GM18520 (cell line): Measurements from ENCODE around the gene TNK1.
"Not testable (repeated sequence)": the region's sequence is repeated elsewhere in the genome, so short reads cannot be mapped to it uniquely, and the experiment has no call there.

Source experiments
- ATAC-seq: cut with Tn5 transposase; IDR thresholded peaks from one replicate; pipeline ENCODE4 v1.9.1; 2021; ENCODE audit not compliant: unreplicated experiment

The TNK1 gene

DNA sequence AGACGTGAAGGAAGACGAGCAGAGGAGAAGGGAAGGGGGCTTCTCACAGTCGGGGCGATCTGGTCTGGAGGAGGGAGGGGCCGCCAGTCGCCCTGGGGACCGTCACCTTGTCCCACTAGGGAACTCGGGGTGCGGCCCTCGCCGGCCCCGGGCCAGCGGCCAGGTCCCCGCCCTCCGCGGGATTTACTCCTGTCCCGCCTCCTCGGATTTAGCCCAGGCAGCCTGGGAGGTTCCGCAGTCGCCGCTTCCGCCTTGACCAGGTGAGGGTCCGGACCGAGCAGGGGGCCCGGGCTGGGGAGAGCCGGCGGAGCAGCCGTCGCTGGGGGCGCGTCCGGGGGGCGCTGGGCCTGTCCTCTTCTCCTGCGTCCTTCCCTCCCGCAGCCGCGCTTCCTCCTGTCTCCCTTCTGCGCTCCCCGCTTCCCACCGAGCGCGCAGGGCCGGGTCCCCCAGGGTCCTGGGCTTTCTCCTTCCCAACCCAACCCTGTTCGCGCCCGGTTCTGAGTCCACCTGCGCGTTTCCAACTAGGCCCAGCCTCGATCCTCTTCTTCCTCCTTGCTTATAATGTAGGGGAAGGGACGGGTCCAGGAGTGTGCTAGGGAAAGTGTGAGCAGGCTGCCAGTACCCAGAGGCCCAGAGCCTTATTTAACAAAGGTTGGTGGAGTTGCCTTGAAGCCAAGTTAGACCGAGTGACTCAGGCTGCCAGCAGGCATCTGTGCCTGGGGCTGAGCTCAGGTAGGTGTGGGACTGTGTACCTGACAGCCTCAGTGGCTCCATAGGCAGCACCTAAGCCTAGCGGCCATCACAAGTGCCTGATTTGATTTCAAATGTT is at the start of gene TNK1:
TNK1 (plus strand) TSS at position 235 of the 829 bp plus-strand sequence. CDS start 1,838 bp downstream, outside the sequence.
- no peak for ATAC-seq

DNA sequence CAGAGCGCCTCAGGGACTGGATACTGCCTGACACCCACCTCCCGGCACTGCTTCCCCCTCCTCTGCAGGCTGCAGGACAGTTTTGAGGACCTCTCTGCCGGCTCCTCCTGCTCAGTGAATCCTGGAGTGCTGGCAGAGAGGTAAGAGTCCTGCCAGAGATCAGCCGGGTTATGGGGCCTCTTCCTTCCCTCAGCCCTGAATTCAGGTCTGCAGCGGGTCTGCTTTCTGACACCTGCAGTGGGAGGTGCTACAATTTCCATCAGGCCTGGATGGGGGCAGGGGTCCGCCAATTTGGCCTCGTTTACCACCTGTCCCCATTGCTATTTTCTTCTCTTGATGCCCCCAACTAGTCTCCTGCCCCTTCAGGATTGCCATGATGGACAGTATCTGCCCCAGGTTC is 48.8 kb upstream of the TNK1 start:
- ATAC-seq, result no peak

DNA sequence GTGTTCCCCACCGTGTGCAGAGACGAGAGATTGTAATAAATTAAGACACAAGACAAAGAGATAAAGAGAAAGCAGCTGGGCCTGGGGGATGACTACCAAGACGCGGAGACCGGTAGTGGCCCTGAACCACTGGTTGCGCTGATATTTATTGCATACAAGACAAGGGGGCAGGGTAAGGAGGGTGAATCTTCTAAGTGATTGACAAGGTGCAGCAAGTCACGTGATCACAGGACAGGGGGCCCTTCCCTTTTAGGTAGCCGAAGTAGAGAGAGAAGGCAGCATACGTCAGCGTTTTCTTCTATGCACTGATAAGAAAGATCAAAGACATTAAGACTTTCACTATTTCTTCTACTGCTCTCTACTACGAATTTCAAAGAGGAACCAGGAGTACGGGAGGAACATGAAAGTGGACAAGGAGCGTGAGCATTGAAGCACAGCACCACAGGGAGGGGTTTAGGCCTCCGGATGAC is 48.3 kb upstream of the TNK1 start:
- not testable (repeated sequence) for ATAC-seq

DNA sequence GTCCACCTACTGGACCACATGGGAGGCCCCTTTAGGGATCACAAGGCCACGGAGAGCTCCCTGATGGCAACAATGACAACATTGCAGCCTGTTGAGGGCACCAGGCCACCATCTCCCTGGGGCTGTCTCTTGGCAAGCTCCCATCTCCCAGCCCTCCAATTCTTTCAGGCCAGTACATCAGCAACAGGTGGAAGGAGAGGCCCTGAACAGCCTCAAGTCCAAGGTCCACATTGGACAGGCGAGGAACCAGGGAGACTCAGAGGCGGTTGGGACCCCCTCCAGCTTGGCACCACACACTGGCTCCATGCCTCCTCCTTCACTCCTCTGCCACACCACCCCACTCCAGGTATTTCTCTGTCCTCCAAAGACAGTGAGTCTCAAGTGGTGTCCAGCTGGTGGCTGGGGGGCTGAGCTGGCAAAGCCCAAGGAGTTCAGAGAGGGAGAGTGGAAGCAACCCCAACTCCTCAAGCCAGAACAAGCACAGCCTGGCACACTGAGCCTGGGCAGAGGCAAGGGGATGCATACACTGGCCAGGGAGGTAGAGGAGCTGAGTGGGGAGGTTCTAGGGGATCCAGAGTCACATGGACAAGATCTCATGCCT is 45.9 kb upstream of the TNK1 start:
- ATAC-seq, result no peak

DNA sequence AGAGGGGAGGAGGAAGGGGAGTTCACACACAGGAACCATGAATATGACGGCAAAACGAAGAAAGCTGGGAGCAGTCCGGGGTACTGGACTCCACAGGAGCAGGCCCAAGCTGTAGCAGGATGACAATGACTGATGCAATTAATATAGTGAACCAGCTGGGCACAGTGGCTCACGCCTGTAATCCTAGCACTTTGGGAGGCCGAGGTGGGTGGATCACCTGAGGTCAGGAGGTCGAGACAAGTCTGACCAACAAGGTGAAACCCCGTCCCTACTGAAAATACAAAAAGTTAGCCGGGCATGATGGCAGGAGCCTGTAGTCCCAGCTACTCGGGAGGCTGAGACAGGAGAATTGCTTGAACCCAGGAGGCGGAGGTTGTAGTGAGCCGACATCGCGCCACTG is 45.1 kb upstream of the TNK1 start:
- ATAC-seq, result not testable (repeated sequence)

DNA sequence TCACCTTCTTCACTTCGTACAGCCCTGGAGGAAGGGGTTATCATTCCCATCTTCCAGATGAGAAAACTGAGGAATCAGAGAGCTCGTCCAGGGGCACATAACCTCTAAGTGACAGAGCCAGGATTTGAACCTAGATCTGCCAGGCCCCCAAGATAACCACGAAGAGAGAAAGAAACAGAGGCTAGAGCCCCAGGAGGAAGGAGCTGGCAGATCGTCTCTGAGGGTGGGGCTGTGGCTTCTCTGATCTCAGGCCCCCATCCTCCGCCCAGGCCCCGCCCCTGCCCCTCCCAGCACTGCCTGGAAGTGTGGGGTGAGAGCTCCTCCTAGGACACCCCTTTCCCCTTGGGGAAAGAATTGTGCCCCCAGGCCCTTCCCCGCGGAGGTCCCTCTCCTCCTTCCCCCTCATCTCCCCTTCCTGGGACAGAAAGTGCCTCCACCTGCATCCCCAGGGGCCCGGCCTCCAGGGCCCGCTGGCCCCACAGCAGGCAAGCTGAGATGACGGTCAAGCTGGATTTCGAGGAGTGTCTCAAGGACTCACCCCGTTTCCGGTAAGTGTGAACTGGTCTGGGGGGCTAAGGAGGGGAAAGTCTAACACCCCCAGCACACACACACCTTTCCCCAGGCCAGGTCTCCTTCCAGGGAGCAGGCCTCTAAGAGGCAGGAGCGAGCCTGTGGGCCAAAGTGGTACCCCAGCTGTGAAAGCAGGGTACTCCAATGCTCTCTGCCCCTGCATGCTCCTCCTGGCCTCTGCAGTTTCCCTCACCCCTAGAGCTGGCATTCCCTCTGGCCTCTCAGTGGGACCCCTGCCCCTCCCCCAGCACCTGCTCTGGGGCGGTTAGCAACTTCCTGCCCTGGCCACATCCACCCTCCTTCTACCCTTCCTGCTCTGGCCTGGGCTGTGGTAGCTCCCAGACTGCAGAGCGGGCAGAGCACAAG is 44.4 kb upstream of the TNK1 start, which contains the start of gene ACAP1:
ACAP1 (plus strand) TSS at position 290 of the 936 bp plus-strand sequence; CDS start at position 496, 206 bp downstream.
- peak; percentile 30 for ATAC-seq

DNA sequence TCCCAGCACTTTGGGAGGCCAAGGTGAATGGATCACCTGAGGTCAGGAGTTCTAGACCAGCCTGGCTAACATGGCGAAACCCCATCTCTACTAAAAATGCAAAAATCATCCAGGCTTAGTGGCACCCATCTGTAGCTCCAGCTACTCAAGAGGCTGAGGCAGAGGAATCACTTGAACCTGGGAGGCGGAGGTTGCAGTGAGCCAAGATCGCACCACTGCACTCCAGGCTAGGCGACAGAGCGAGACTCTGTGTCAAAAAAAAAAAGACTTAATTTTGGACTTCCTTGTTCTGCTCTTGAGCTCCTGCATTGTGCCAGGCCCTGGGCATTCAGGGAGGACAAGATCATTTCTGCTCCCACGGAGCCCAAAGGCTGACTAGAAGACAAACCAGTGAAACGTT is 43.3 kb upstream of the TNK1 start:
- ATAC-seq, result not testable (repeated sequence)

DNA sequence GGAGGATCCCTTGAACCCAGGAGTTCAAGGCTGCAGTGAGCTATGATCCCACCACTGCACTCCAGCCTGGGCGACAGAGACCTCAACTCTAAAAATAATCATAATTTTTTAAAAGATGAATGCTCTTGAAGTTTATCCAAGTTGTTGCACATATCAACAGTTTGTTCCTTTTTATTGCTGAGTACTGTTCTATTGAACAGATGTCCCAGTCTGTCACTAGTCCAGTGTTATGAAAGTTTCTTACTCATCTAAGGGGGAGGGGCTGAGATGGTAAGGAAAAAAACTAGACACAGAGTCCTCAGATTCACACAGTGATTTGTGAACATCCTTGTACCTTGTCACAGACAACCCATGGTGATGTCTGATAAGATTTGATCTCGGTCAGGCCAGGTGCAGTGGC is 40.7 kb upstream of the TNK1 start:
- no peak for ATAC-seq

DNA sequence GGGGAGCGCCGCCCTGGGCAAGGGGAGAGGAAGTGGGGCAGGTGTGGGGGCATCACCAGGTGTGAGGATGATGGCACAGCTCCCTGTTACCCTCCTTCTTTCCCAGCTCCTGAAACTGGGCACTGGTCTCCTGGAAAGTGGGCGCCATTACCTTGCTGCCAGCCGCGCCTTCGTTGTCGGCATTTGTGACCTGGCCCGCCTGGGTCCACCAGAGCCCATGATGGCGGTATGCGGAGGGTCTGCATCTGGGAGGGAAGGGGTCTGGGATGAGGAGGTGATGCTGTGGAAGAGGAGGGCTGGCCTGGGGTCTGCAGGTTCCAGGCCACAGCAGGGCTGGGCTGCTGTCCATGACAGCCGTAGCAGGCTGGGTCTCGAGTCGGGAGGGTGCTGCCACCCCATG is 39.0 kb upstream of the TNK1 start:
- no peak for ATAC-seq

DNA sequence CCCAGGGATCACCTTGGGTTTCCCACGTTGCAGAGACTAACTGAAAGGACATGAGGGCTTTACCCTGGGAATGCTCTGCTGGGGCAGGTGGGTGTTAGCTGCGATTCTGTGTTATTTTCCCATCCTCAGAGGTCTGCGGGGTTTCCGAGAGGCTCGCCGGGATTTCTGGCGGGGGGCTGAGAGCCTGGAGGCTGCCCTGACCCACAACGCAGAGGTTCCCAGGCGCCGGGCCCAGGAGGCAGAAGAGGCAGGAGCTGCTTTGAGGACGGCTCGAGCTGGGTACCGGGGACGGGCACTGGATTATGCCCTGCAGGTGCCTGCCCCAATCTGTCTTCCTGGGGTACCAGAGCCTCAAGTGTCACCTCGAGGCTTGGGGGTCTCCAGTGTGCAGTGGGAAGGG is 37.6 kb upstream of the TNK1 start:
- no peak for ATAC-seq

DNA sequence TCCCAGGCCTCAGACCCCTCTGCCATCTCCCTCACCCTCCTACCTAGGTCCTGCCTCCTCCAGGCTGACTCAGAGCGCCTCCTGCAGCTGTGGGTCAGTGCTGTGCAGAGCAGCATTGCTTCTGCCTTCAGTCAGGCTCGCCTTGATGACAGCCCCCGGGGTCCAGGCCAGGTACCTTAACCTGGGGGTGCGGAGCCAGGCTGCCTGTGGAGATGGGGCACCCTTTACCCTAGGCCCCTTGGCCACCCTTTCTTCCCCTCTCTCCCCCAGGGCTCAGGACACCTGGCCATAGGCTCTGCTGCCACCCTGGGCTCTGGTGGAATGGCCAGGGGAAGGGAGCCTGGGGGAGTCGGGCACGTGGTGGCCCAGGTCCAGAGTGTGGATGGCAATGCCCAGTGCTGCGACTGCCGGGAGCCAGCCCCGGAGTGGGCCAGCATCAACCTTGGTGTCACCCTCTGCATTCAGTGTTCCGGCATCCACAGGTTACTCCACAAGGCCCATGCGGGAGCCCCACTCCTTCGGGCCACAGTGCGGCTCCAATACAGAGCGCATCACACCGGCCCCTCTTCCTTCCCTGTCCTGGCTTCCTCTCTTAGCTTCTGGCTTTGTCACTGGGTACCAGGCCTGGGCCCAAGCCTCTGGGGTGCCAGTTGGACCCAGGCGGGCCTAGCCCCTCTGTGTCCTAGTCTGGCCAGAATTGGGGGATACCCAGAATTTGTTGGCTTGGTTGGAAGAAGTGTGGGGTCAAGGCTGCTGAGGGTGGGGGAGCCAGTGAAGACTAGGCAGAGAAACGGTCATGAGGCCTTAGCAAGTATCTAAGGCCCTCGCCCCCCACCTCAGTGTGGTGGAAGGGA is 33.9 kb upstream of the TNK1 start:
- no peak for ATAC-seq

DNA sequence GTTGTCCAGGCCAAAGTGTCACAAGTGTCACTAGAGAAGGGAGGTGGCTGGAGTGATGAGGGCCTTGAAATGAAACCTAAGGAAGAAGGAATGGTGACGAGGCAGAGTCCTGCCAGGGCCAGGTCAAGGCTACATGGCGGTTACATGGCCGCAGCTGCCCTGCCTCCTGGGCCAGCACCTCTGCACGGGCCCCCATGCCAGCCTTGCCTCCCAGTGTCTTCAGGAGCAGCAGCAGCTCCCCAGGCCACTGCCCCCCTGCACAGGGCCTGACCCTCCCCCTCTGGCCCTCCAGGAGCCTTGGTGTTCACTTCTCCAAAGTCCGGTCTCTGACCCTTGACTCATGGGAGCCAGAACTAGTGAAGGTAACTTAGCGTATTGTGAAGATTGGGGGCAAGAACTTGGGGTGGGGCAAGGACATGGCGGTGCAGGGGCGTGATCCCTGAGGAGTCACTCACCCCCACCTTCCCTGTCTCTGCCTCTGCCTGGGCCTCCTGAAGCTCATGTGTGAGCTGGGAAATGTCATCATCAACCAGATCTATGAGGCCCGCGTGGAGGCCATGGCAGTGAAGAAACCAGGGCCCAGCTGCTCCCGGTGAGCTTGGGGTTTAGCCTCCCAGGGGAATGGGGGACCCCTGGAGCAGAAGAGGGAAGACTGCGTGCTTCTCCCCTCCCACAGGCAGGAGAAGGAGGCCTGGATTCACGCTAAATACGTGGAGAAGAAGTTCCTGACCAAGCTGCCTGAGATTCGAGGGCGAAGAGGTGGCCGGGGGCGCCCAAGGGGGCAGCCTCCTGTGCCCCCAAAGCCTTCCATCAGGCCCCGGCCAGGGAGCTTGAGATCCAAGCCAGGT is 33.0 kb upstream of the TNK1 start:
- ATAC-seq, result no peak

DNA sequence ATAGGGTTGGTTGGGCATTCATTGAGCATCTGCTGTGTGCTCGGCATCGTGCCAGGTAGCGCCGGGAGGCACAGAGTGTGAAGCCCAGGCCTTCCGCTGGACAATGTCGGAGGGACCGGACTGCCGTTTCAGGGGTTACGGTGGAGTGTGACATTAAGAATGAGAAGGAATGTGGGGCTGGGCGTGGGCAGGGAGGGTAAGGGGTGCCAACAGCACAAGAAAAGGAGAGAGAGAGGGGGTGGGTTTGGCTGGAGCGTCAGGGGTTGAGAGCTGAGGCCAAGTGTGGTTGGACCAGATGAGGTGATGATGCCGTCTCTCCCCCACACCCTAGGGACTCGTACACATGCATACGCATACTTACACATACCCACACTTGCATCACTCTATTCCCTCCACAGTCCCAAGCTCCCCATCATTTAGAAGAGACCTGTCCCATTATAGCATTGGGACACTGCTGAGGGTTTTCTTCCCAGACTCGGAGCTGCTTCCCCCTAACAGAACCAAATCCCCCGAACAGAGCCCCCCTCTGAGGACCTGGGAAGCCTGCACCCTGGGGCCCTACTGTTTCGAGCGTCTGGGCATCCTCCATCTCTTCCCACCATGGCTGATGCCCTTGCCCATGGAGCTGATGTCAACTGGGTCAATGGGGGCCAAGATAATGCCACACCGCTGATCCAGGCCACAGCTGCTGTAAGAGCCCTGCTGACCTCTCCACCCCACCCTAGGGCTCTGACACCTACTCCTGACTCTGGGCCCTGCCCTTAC is 32.2 kb upstream of the TNK1 start:
- ATAC-seq, result no peak

DNA sequence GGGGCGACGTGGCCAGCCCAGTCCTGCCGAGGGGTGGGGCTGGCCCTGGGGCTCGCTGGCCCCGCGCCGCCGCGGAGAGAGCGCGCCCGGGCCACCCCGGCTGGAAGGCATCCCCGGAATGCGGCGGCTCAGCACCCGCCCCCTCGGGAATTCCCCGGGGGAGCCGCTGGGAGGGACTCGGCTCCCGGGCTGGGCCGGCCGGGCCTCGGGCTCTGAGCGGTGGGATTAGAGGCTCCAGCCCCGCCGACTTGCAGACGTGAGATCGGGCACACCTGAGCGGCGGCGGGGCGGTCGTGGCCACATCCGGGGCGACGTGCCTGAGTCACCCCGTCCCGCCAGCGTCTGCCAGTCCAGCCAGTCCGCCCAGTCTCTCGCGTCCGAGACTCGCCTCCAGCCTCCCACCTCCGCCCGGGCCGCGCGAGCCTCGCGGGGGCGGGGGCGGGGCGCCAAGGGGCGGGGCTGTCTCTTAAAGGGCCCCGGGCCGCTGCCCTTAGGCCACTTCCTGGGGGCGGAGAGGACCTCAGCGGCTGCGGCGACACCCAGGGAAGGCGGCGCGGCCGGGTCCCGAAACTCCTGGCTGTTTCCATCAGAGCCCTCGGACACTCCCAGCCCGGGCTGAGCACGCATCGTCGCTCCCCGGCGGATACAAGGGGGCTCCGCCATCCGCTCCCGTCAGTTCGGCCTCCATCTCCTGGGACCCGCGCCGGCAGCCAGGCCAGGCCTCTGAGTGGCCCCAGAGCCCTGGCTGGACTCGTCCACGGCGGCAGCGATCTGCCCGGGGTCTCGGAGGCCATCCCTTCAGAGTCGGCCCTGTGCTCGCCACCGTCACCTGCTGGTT is 29.0 kb upstream of the TNK1 start, which contains the start of gene KCTD11:
KCTD11 (plus strand) TSS at position 498 of the 838 bp plus-strand sequence.
- ATAC-seq, result peak; percentile 45

DNA sequence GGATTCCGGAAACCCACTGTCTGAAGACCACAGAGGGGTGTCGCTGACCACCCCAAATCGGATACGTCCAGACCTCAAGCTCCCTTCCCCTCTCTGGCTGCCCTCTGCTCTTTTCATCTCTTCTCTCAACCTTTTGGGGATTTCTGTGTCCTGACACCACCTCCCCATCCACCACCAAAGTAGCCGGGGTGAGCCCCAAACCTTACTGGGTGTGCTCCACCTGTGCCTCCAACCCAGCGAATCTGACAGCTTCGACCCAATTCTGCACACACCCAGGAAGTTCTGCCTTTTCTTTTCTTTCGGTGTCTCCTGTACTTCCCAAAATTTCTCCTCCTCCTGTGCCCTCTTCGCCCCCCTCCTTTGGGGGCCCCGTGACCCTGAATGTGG is 28.4 kb upstream of the TNK1 start:
- no peak for ATAC-seq

DNA sequence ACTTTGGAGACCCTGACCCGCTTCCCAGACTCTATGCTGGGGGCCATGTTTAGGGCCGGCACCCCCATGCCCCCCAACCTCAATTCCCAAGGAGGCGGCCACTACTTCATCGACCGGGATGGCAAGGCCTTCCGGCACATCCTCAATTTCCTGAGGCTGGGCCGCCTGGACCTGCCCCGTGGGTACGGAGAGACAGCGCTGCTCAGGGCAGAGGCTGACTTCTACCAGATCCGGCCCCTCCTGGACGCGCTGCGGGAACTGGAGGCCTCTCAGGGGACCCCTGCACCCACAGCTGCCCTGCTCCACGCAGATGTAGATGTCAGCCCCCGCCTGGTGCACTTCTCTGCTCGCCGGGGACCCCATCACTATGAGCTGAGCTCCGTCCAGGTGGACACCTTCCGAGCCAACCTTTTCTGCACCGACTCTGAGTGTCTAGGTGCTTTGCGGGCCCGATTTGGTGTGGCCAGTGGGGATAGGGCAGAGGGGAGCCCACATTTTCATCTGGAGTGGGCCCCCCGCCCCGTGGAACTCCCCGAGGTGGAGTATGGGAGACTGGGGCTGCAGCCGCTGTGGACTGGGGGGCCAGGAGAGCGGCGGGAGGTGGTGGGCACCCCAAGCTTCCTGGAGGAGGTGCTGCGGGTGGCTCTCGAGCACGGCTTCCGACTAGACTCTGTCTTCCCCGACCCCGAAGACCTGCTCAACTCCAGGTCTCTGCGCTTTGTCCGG is 27.8 kb upstream of the TNK1 start:
- no peak for ATAC-seq

DNA sequence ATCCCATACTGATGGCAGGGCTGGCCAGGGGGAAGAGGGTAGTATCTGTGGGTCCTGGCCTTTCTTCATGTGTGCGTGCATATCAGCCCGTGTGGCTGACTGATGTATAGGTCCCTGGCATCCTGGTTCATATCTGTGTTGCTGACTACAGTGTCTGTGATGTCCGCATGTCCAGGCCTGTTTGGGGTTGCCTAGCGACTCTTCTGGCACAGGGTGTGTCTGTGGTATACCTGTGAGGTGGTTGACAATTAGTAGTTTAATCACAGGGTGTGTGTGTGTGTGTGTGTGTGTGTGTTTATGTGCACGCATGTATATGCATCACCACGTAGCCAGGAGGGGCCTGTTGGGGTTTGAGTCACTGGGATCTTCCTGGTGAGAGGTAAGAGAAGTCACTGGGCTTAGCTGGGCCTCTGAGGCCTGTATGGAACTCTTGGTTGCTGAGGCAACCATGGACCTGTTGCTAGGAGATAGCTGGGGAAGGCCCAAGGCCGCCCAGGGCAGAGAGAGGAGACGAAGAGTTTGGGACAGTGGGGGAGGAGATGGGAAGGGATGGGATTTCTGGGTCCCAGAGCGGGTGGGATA is 26.5 kb upstream of the TNK1 start:
- no peak for ATAC-seq
